GM18507 (cell line): ENCODE measurements around the gene ZNF622.
"Not testable (repeated sequence)": the region's sequence is repeated elsewhere in the genome, so short reads cannot be mapped to it uniquely, and the experiment has no call there.

ENCODE experiments used
- DNase-seq: peaks from one replicate; pipeline ENCODE4 v3.0.0; 2011; ENCODE audit warnings: low read depth; ENCODE audit not compliant: insufficient read length; ENCODE audit errors: extremely low spot score
- FAIRE-seq: peaks from 2 replicates; lab custom pipeline; 2011; peaks lifted over from hg19 to GRCh38; lab: Jason Lieb, UNC

ZNF622 gene

DNA sequence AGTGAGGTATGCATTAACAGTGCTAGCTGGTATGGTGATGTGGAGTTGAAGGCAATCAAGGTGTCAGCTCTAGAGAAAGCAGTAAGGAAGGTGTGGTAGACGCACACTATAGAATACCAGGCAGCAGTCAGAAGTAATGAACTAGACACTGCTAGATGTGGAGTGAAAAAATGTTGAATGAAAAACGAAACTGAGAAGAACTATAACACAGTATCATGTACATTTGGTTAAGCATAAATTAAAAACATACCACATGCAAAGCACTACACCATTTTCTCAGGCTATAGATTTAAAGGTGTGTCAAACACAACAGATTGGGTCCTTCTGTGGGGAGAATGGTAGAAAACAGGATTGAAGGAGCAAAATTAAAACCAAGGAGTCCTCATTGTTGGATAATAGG is 15.4 kb downstream of the ZNF622 start:
- FAIRE-seq: no peak
- no peak for DNase-seq

DNA sequence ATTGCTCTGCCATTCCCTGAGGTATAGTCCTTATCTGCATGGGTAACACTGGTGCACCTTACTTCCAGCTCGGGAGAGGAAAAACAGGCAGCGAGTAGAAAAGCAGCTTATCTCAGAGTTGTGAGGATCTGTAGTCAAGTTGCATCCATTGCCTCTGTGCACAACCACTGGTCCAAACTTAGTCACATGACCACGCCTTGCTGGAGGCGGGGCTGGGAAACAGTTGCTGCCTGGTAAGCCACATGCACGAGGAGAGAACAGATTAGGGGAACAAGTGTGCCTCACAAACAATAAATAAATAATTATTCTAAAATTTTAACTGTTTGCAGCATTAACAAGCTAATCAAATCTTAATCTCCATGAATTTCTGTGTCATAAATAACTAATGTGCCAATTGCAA is 18.6 kb downstream of the ZNF622 start:
- DNase-seq: no peak
- no peak for FAIRE-seq

DNA sequence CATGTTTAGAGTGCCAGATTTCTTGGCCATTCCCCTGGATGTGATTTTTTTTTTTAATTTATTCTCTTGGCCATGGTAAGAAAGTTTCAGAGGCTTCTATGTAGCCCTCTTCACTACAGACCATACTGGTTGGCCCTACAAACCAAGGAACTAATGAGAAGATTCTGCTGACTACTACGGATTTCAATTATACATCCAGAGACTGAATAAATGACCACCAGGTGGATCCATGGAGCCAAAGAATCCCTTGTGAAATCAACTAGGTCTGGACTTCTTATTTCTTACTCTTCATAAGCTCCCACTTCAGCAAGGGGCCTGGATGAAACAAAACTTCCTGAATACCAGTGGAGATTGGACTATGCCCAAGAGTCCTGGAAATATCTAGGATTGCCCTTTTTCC is 27.6 kb downstream of the ZNF622 start:
- DNase-seq (no peak), FAIRE-seq (no peak)

DNA sequence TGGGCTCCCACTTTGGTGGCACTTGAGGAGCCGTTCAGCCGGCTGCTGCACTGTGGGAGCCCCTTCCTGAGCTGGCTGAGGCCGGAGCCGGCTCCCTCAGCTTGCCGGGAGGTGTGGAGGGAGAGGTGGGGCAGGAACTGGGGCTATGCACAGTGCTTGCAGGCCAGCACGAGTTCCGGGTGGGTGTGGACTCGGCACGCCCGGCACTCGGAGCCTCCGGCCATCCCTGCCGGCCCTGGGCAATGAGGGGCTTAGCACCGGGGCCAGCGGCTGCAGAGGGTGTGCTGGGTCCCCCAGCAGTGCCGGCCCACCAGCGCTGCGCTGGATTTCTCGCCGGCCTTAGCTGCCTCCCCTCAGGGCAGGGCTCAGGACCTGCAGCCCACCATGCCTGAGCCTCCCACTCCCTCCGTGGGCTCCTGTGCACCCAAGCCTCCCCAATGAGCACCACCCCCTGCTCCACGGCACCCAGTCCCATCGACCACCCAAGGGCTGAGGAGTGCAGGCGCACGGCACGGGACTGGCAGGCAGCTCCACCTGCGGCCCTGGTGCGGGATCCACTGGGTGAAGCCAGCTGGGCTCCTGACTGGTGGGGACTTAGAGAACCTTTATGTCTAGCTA is 29.4 kb downstream of the ZNF622 start:
- not testable (repeated sequence) for DNase-seq, FAIRE-seq

DNA sequence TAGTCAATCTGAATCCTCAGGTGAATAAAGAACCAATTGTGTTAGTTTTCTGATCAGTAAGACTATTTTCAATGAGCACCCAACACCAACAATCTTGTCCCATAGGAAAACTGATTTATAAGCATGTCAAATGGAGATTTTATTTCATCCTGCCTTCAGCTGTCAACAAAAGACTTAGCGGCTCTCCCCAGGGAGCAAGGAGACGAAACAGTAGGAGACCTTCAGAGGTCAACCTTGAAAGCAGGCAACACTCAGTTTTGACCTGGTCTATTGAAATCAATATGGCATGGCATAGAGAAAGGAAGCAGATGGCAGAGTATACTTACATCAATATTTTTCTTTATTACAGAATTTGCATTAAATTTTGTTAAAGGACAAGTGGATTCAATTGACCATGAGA is 34.1 kb downstream of the ZNF622 start:
- no peak for DNase-seq
- FAIRE-seq: no peak

DNA sequence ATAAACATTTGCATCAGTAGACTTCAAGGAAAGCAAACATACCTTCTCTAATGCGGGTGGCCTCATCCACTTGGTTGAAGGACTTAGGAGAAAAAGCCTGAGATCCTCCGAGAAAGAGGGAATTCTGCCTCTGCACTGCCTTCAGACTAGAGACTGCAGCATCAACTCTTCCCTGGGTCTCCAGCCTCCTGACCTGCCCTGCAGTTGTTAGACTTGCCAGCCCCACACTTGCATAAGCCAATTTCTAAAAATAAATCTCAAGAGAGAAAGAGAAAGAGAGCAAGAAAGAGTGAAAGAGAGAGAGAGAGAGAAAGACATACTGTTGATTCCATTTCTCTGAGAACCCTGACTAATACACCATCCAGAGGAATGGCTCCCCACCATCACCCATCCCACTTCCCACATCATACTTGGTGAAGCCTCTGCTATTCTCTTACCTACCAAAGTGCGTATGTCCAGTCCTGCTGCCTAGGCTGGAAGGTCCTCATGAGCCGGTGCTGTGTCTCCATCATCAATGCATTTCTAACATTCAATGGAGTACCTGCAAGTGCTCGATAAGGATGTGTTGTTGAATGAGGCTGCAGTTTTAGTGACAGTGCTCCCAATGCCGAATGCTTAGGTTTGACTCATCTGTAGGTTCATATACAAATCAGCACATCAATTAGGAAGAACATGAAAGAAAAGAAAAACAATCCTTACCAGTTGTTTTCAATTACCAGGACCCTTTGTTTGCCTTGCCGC is 35.1 kb downstream of the ZNF622 start:
- no peak for DNase-seq
- FAIRE-seq: no peak

GRCh38 chr5:16428359-16428758 is 37.2 kb downstream of the ZNF622 start:
- DNase-seq: no peak
- no peak for FAIRE-seq

DNA sequence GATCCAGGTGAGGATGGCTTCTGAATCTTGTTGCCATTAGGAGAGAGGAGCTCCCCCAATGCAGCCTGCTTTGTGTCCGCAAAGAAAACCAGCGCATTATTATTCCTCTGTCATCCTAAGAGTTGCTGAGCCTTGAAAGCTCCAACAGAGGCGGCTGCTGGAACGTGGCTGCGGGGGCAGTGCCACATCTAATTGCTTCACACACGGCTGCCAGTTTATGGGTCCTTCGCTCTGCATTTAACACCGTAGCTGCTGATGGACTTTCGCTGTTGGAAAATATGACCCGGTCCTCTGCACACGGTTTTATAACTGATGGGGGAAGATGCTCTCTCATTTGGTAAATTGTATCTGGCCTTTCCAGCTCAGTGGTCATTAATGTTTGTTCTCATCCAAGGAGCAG is 38.0 kb downstream of the ZNF622 start:
- DNase-seq (no peak), FAIRE-seq (no peak)

- no peak for DNase-seq
- no peak for FAIRE-seq
Measured at GRCh38 chr5:16418471-16418922, 47.1 kb downstream of the ZNF622 start.

- FAIRE-seq (no peak), DNase-seq (no peak)
Measured at GRCh38 chr5:16417398-16418074, 48.1 kb downstream of the ZNF622 start.

GRCh38 chr5:16414861-16415260 is 50.7 kb downstream of the ZNF622 start:
- no peak for DNase-seq
- FAIRE-seq: no peak

- FAIRE-seq (no peak), DNase-seq (no peak)
Measured at GRCh38 chr5:16413166-16413860, 52.3 kb downstream of the ZNF622 start.

DNA sequence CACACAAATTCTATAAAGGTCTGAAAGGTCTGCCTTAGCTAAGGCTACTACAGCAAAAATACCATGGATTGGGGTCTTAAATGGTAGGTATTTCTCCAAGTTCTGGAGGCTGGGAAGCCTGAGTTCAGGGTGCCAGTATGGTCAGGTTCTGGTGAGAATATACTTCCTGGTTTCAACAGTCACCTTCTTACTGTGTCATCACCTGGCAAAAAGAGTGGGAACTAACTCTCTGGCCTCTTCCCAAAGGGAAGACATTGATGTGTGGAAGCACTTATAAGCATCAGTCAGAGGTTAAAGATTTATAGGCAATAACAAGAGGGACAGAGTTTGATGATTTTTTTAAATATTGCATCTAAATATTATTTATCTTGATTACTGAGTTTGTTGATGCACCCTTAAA is 53.0 kb downstream of the ZNF622 start:
- FAIRE-seq: no peak
- DNase-seq: no peak

DNA sequence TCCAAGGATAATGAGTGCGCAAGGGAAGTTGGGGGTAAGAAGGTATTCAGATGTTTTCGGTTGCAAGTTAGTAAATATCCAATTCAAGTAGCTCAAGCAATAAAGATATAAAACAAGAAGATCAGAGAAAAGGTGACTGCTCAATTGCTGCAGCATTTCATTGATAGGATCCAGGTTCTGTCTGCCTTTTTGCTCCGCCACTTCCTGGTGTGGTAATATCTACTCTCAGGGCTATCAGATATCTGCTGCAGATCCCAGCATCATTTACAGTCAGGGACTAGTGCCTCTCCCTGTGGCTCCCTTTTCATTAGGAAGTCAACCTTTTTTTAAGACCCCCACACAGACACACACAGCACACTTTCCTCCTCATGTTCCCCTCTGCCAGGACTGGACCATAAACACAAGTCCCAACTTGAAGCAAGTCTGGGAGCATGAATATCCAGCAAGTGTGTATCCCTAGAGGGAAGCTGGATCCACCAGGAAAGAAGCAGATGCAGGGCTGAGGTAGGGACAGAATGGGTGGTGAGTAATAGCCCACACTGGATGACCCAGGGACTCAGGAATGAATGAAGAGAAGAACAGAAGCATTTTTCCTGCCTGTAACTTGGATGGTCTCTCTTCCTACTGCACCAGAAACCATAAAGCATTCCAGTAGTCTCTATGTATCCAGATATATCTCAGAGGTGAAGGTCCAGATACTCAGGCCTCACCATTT is 53.7 kb downstream of the ZNF622 start:
- FAIRE-seq: no peak
- no peak for DNase-seq

GRCh38 chr5:16411235-16411634 is 54.4 kb downstream of the ZNF622 start:
- FAIRE-seq (no peak), DNase-seq (no peak)

DNA sequence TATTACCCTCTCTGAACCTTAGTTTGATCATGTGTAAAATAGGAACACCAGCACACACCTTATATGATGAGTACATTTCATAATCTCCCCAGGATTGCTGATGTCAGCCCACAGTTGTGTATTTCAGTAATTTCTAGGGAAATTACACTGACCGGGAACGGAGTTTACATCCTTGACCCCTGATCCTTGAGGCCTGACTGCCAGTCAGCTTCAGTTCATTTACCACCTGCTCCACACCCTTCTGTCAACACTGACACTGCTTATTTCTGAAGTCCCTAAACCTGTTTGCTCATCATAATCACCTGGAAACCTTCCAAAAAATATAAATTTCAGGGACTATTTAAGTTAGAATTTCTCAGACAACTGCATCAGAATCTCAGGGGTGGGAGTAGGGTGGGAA is 55.3 kb downstream of the ZNF622 start:
- FAIRE-seq (no peak), DNase-seq (no peak)

DNA sequence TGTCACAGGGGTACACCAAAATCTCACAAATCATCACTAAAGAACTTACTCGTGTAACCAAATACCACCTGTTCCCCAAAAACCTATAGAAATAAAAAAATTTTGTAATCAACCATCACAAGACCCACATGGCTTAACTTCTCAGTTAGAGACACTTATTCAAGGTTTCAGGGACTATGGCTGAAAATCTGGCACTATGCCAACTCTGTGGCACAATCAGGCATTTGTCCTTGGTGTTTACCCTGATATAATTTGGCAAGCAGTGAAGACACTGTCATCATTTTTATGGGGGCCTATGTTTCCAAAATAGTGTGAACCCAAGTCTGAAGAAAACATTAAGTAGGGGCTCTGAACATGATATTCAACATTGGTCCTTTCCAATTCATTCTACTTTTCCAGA is 59.0 kb downstream of the ZNF622 start:
- FAIRE-seq: no peak
- no peak for DNase-seq

DNA sequence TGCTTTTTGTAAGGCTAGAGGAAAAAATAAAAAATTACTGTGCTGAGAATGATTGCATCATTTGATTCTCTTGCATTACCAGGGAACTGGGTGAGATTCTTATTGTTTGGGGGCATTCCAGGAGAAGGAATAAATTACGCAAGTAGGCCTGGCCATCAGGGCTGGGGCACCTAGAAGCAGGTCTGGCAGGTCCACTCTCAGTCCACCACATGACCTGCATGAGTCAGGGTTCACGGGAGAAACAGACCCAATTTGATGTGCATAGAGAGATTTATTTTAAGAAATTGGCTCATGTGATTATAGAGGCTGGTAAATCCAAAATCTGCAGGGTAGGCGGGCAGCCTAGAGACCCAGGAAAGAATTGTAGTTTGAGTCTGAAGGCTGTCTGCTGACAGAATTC is 59.6 kb downstream of the ZNF622 start:
- DNase-seq: no peak
- no peak for FAIRE-seq
